Sigmoid colon (tissue), 7 donors: ENCODE data around the gene MEGF11. TPM values are rescaled to one million over a fixed set of nuclear protein-coding genes. Genes with fewer than 3 reads are reported as not detected.

ENCODE experiments used
- DNase-seq: peaks from one replicate; pipeline ENCODE4 v3.0.0-alpha.2; 2019
- H3K27ac ChIP-seq, 4 donors: fragments of 200-600 bp; sonication (generic); one replicate each; pipeline ENCODE4 v1.5.1; 2016 to 2019; ENCODE audit warnings: mild to moderate bottlenecking in 1 of 4
- H3K27me3 ChIP-seq, 3 donors: fragments of 200-600 bp; sonication (generic); one replicate each; pipeline ENCODE4 v1.5.1; 2019; ENCODE audit warnings: mild to moderate bottlenecking in 1 of 3
- H3K36me3 ChIP-seq, 4 donors: fragments of 200-600 bp; sonication (generic); one replicate each; pipeline ENCODE4 v1.5.1; 2016 to 2019
- H3K4me1 ChIP-seq, 4 donors: fragments of 200-600 bp; sonication (generic); one replicate each; pipeline ENCODE4 v1.5.1; 2017 to 2019
- H3K4me3 ChIP-seq, 4 donors: fragments of 200-600 bp; sonication (generic); one replicate each; pipeline ENCODE4 v1.5.1; 2017 to 2019; ENCODE audit warnings: mild to moderate bottlenecking in 2 of 4, moderate library complexity in 1 of 4
- H3K9me3 ChIP-seq, 4 donors: fragments of 200-600 bp in 3 of 4; sonication (generic) in 3 of 4; one replicate each; pipeline versions ENCODE4 v1.5.1 to v1.6.1; 2013 to 2019
- CTCF ChIP-seq, 4 experiments: fragments of 450-650 bp in 3 of 4; fragments of 200-600 bp in 1 of 4; IDR thresholded peaks; one replicate each; pipeline ENCODE4 v1.5.1; 2016 to 2019; ENCODE audit warnings: antibody characterized with exemption in 4 of 4, mild to moderate bottlenecking in 3 of 4, moderate library complexity in 2 of 4
- EP300 ChIP-seq, 4 donors: sonication (generic); formaldehyde crosslinking; IDR thresholded peaks; one replicate each; pipeline ENCODE4 v1.6.1; 2017; ENCODE audit warnings: antibody characterized with exemption in 4 of 4
- POLR2A ChIP-seq, 2 donors: fragments of 450-650 bp; IDR thresholded peaks; one replicate each; pipeline ENCODE4 v1.6.1; 2016; ENCODE audit warnings: antibody characterized with exemption in 2 of 2, mild to moderate bottlenecking in 2 of 2, moderate library complexity in 2 of 2
- POLR2AphosphoS5 ChIP-seq, 4 donors: sonication (generic); formaldehyde crosslinking; IDR thresholded peaks; one replicate each; pipeline ENCODE4 v1.6.1; 2017; ENCODE audit warnings: antibody characterized with exemption in 4 of 4
- WGBS, 2 donors: extraction: QIAGEN DNeasy Blood & Tissue Kit; methylation state at CpG; one replicate each; pipeline ENCODE4 v1.1.7; 2013; 5-methylcytosine and 5-hydroxymethylcytosine counted together
- intact Hi-C: fragments of 100-400 bp; cut with DNase I; formaldehyde crosslinking; loops from one replicate; pipeline ENCODE4 v1.15.1; 2023
- polyA plus RNA-seq, 3 donors: library from polyadenylated mRNA; stranded (reverse); fragments of 200-250 nt; gene quantifications; one replicate each; pipeline ENCODE4 v1.2.3, GENCODE V29; 2013
- total RNA-seq, 4 donors: library from RNA; depleted of rRNA; stranded (reverse); fragments of >200 nt; gene quantifications; one replicate each; pipeline ENCODE4 v1.1.0, GENCODE V29; 2016
- donor health status: healthy with polysubstance abuse.
- donor health status: Bipolar disorder and iron deficiency.
- donor health status: healthy.

MEGF11 gene
- total and polyA plus RNA-seq, 7 donors = 0.04 TPM; not detected in 6

GRCh38 chr15:66110864-66111263, 142.7 kb downstream of the MEGF11 start:
- no peak for DNase-seq
- intact Hi-C loops = no loop called here
- Histone ChIP-seq H3K27me3 (peaks cover 0 to 24% (median 0%) of the 10 kb centered on the region in 3 donors), H3K9me3 (no peaks in the 10 kb centered on the region), H3K4me1 (no peaks in the 10 kb centered on the region), H3K4me3 (no peak overlapping the region), H3K36me3 (no peaks in the 10 kb centered on the region), H3K27ac (no peak overlapping the region)
- WGBS, 2 donors = 89 to 91% methylated on average over 4 of the region's 4 CpGs
- TF ChIP-seq POLR2AphosphoS5 (IDR thresholded peaks at IDR 0.05) = no peak
- TF ChIP-seq EP300 (IDR thresholded peaks at IDR 0.05) = no peak
- TF ChIP-seq POLR2A (IDR thresholded peaks at IDR 0.05) = no peak
- TF ChIP-seq CTCF (IDR thresholded peaks at IDR 0.05) = no peak

GRCh38 chr15:66109826-66110225, 143.7 kb downstream of the MEGF11 start:
- Histone ChIP-seq H3K4me1 (no peaks in the 10 kb centered on the region), H3K27ac (no peak overlapping the region), H3K27me3 (peaks cover 0 to 15% (median 0%) of the 10 kb centered on the region in 3 donors), H3K36me3 (no peaks in the 10 kb centered on the region), H3K4me3 (no peak overlapping the region), H3K9me3 (no peaks in the 10 kb centered on the region)
- DNase-seq = peak; percentile 47
- TF ChIP-seq CTCF (IDR thresholded peaks at IDR 0.05) (no peak), EP300 (IDR thresholded peaks at IDR 0.05) (no peak), POLR2A (IDR thresholded peaks at IDR 0.05) (no peak), POLR2AphosphoS5 (IDR thresholded peaks at IDR 0.05) (no peak)
- intact Hi-C loops = no loop called here
- 75 to 78% methylated on average over 5 of the region's 5 CpGs for WGBS, 2 donors

GRCh38 chr15:66108483-66109265, 144.9 kb downstream of the MEGF11 start:
- Histone ChIP-seq H3K4me3 (no peak overlapping the region), H3K4me1 (no peaks in the 10 kb centered on the region), H3K36me3 (no peaks in the 10 kb centered on the region), H3K27ac (no peak overlapping the region), H3K27me3 (peaks cover 0 to 15% (median 0%) of the 10 kb centered on the region in 3 donors), H3K9me3 (no peaks in the 10 kb centered on the region)
- WGBS, 2 donors = 80 to 84% methylated on average over 16 of the region's 16 CpGs
- TF ChIP-seq POLR2A (IDR thresholded peaks at IDR 0.05) = no peak
- no peak for TF ChIP-seq EP300 (IDR thresholded peaks at IDR 0.05)
- no peak for TF ChIP-seq CTCF (IDR thresholded peaks at IDR 0.05)
- TF ChIP-seq POLR2AphosphoS5 (IDR thresholded peaks at IDR 0.05) = no peak
- intact Hi-C loops = no loop called here
- DNase-seq = peak; percentile 35

- WGBS, 2 donors = 78% methylated on average over 7 of the region's 7 CpGs
- no peak overlapping the region for H3K27ac ChIP-seq
- H3K27me3 ChIP-seq = peaks cover 0 to 15% (median 0%) of the 10 kb centered on the region in 3 donors
- no peaks in the 10 kb centered on the region for H3K4me1 ChIP-seq
- intact Hi-C loops = no loop called here
- peak; percentile 51 for DNase-seq
- H3K4me3 ChIP-seq = no peak overlapping the region
- no peak for TF ChIP-seq POLR2A (IDR thresholded peaks at IDR 0.05)
- TF ChIP-seq EP300 (IDR thresholded peaks at IDR 0.05) = no peak
- TF ChIP-seq POLR2AphosphoS5 (IDR thresholded peaks at IDR 0.05) = no peak
- no peak for TF ChIP-seq CTCF (IDR thresholded peaks at IDR 0.05)
- H3K36me3 ChIP-seq = no peaks in the 10 kb centered on the region
- H3K9me3 ChIP-seq = no peaks in the 10 kb centered on the region
These were observed 146.5 kb downstream of the MEGF11 start for GRCh38 chr15:66107070-66107469.
